Psoas muscle (tissue), 8 donors: ENCODE results near the gene CPEB1. TPM values are rescaled to one million over a fixed set of nuclear protein-coding genes. Genes with fewer than 3 reads are reported as not detected.

Experiments used
- ATAC-seq, 4 donors: fragments of 200-7000 bp; cut with Tn5 transposase; one replicate each; pipeline ENCODE4 v1.9.1; 2020; ENCODE audit warnings: moderate library complexity in 3 of 4, mild to moderate bottlenecking in 2 of 4
- DNase-seq, 2 donors: peaks; one replicate each; pipeline ENCODE4 v3.0.0-alpha.2; 2020
- H3K27ac ChIP-seq: fragments of 200-600 bp; one replicate; pipeline ENCODE4 v1.8.0; 2022
- H3K27me3 ChIP-seq, 3 donors: fragments of 200-600 bp in 1 of 3; one replicate each; pipeline versions ENCODE4 v1.6.1 to v1.8.0; 2013 to 2022; ENCODE audit warnings: low read length in 2 of 3, mild to moderate bottlenecking in 2 of 3, moderate library complexity in 1 of 3; ENCODE audit not compliant: insufficient read depth in 3 of 3
- H3K36me3 ChIP-seq, 2 donors: fragments of 200-600 bp in 1 of 2; one replicate each; pipeline versions ENCODE4 v1.6.1 to v1.8.0; 2013 to 2022; ENCODE audit warnings: low read depth in 1 of 2, mild to moderate bottlenecking in 1 of 2, moderate library complexity in 1 of 2; ENCODE audit not compliant: insufficient read depth in 1 of 2
- H3K4me1 ChIP-seq: fragments of 200-600 bp; one replicate; pipeline ENCODE4 v1.8.0; 2022
- H3K4me3 ChIP-seq: fragments of 200-600 bp; one replicate; pipeline ENCODE4 v1.8.0; 2022; ENCODE audit warnings: mild to moderate bottlenecking
- H3K9me3 ChIP-seq: fragments of 200-600 bp; one replicate; pipeline ENCODE4 v1.8.0; 2022
- WGBS, 3 donors: extraction: QIAGEN DNeasy Blood & Tissue Kit; methylation state at CpG; one replicate each; pipeline versions ENCODE4 v1.1.6 to v1.1.7; 2013; 5-methylcytosine and 5-hydroxymethylcytosine counted together
- intact Hi-C, 2 donors: fragments of 100-400 bp; cut with DNase I; formaldehyde crosslinking; loops; one replicate each; pipeline versions ENCODE4 v1.11.0 to v1.14.2; 2022
- polyA plus RNA-seq, 3 donors: library from polyadenylated mRNA; stranded (reverse); fragments of 200-250 nt; gene quantifications; one replicate each; pipeline ENCODE4 v1.2.3, GENCODE V29; 2013
- total RNA-seq, 4 donors: library from RNA; stranded (reverse); fragmentation: NEBNext Ultra II Directional in 2 of 4; extraction: Animal tissue kit (Norgen Biotek cat#: 25700) in 2 of 4; gene quantifications; one replicate each; pipeline versions ENCODE4 v1.2.1 to v1.2.4, GENCODE V29; 2021 to 2023
- TF ChIP-seq, protein P1 (sequence below): fragments of 200-600 bp; IDR thresholded peaks from one replicate; pipeline ENCODE4 v1.8.0; 2022; ENCODE audit warnings: antibody characterized with exemption
- donor health status: healthy with polysubstance abuse.
- donor health status: DM: no; HTN: no; CAD: no; lungs with moderate emphysema.
- donor health status: Bipolar disorder and iron deficiency.
- donor health status: healthy.
- donor health status: DM: yes; HTN: yes; CAD: no.
- donor health status: DM: no; HTN: no; CAD: no.
- donor health status: DM: no; HTN: no; CAD: no.
- donor health status: DM: yes; HTN: yes; CAD: no.

CPEB1 gene
- total and polyA plus RNA-seq, 7 donors = 0.07 to 4.6 (median 1.3) TPM

DNA sequence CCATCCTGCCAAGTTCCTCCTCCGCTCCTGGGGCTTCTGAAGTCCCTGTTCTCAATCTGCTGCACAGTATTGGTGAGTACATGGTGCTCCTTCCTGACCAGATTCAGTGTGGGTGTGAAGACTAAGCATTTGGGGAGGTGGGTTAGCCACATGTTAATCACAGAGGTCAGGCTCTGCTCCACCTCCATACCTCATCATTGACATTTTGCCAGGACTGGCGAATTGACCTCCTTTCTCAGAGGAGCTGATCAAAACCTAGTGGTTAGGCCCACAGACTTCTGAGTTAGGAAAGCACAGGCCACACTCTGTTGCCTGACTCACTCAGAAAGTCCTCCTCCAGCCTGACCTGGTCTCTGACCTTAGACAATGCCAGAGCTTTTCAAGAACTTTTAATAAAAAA lies 98.5 kb downstream of the CPEB1 start:
- WGBS, 3 donors = 73 to 85% (median 84%) methylated on average over 2 of the region's 2 CpGs
- H3K27ac ChIP-seq = no peak overlapping the region
- no peaks in the 10 kb centered on the region for H3K27me3 ChIP-seq
- TF ChIP-seq, protein P1, sequence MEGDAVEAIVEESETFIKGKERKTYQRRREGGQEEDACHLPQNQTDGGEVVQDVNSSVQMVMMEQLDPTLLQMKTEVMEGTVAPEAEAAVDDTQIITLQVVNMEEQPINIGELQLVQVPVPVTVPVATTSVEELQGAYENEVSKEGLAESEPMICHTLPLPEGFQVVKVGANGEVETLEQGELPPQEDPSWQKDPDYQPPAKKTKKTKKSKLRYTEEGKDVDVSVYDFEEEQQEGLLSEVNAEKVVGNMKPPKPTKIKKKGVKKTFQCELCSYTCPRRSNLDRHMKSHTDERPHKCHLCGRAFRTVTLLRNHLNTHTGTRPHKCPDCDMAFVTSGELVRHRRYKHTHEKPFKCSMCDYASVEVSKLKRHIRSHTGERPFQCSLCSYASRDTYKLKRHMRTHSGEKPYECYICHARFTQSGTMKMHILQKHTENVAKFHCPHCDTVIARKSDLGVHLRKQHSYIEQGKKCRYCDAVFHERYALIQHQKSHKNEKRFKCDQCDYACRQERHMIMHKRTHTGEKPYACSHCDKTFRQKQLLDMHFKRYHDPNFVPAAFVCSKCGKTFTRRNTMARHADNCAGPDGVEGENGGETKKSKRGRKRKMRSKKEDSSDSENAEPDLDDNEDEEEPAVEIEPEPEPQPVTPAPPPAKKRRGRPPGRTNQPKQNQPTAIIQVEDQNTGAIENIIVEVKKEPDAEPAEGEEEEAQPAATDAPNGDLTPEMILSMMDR = no peak
- DNase-seq = no peak
- no peaks in the 10 kb centered on the region for H3K36me3 ChIP-seq
- H3K9me3 ChIP-seq = no peaks in the 10 kb centered on the region
- ATAC-seq = no peak
- peaks cover 14% of the 10 kb centered on the region for H3K4me1 ChIP-seq
- no peak overlapping the region for H3K4me3 ChIP-seq
- intact Hi-C loops = no loop called here

DNA sequence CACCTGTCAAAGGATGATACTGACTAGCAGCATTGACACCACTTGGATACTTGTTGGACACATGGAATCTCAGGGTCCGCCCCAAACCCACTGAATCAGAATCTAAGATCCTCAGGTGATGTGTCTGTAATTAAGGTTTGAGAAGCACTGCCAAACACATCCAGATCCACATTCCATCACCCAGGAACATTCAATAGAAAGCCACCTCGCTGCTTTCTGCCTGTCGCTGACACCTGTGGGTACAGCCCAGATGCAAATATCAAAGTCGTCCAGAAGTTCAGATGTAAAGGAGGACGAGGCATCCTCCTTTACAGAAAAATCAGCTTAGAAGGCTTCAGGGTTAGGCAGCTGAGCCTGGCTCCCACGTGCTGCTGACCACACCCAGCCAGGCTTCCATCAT lies 101.7 kb downstream of the CPEB1 start:
- Histone ChIP-seq H3K27ac (no peak overlapping the region), H3K4me3 (no peak overlapping the region), H3K27me3 (no peaks in the 10 kb centered on the region), H3K4me1 (no peaks in the 10 kb centered on the region), H3K9me3 (no peaks in the 10 kb centered on the region), H3K36me3 (no peaks in the 10 kb centered on the region)
- 70 to 77% (median 72%) methylated on average over 6 of the region's 6 CpGs for WGBS, 3 donors
- ATAC-seq (no peak), DNase-seq (no peak)
- intact Hi-C loops = no loop called here
- TF ChIP-seq, protein P1 = no peak

- no peak for DNase-seq
- intact Hi-C loops = no loop called here
- TF ChIP-seq, protein P1 = no peak
- H3K4me3 ChIP-seq = no peak overlapping the region
- no peaks in the 10 kb centered on the region for H3K36me3 ChIP-seq
- H3K9me3 ChIP-seq = no peaks in the 10 kb centered on the region
- H3K27ac ChIP-seq = no peak overlapping the region
- 36 to 51% (median 39%) methylated on average over 3 of the region's 3 CpGs for WGBS, 3 donors
- ATAC-seq = no peak
- no peaks in the 10 kb centered on the region for H3K27me3 ChIP-seq
- no peaks in the 10 kb centered on the region for H3K4me1 ChIP-seq
Observed at GRCh38 chr15:82545002-82545401, 102.2 kb downstream of the CPEB1 start.

DNA sequence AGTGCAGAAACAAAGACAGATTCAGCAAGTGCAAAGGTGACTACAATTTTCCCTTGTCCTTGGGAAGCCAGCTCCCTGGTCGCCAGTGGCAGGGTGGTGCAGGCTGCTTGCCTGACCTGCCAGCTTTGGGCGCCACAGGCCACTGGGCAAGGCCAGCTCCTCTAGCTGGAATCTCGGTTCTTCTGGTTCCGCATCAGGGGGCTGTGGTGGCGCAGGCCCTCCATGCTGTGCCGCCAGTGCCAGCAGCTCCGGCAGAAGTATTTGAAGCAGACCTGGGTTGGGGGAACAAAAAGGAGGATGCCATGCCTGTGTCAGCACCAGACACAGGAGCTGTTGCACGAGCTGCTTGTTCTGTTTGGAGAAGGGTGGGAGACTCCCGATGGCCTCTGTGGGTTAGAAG lies 102.7 kb downstream of the CPEB1 start:
- no peak for DNase-seq

DNA sequence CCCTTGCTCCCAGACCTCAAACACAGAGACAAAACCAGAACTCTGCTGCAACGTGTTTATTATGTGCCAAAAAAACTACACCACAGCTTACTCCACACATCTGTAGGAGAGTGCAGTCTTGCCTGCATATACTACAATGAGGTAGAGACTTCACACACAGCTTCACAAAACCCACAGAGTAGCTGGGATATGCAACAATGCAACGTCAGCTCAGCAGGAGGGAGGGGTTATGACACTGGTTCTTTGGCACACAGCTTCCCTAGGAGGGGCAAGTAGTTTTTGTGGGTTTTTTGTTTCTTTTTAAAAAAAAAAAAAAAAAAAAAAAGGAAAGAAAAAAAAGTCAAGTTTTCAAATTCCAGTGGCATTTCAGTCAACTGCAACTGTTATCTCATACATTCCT lies 104.0 kb downstream of the CPEB1 start:
- DNase-seq (no peak), ATAC-seq (no peak)
- Histone ChIP-seq H3K27me3 (no peaks in the 10 kb centered on the region), H3K4me1 (peaks cover 8% of the 10 kb centered on the region), H3K9me3 (no peaks in the 10 kb centered on the region), H3K27ac (no peak overlapping the region), H3K4me3 (no peak overlapping the region), H3K36me3 (peaks cover 0 to 8% of the 10 kb centered on the region in 2 donors)
- intact Hi-C loops = no loop called here
- WGBS, 3 donors = 12 to 28% (median 18%) methylated on average over 2 of the region's 2 CpGs
- TF ChIP-seq, protein P1 = no peak

More for the DNA sequence above, 102.7 kb downstream of the CPEB1 start:
- ATAC-seq = no peak
- Histone ChIP-seq H3K9me3 (no peaks in the 10 kb centered on the region), H3K36me3 (no peaks in the 10 kb centered on the region), H3K27me3 (no peaks in the 10 kb centered on the region), H3K27ac (no peak overlapping the region), H3K4me1 (no peaks in the 10 kb centered on the region), H3K4me3 (no peak overlapping the region)
- TF ChIP-seq, protein P1 = no peak
- intact Hi-C loops = no loop called here
- 76 to 79% (median 77%) methylated on average over 9 of the region's 9 CpGs for WGBS, 3 donors
